HG02571 (cell line): ENCODE data around the gene OLFML2B.
"Not testable (repeated sequence)": the region's sequence is repeated elsewhere in the genome, so short reads cannot be mapped to it uniquely, and the experiment has no call there.

Experiments used
- ATAC-seq: cut with Tn5 transposase; IDR thresholded peaks from one replicate; pipeline ENCODE4 v1.9.1; 2021; ENCODE audit warnings: mild to moderate bottlenecking, moderate library complexity; ENCODE audit not compliant: unreplicated experiment

OLFML2B gene

GRCh38 chr1:162023547-162024501 lies at the start of gene OLFML2B:
Gene OLFML2B, minus strand, starts transcription at chr1:162023869. Its CDS starts 439 bp downstream, at chr1:162023430.
- ATAC-seq = no peak

GRCh38 chr1:162072740-162073139 lies 49.1 kb upstream of the OLFML2B start:
- ATAC-seq = no peak

DNA sequence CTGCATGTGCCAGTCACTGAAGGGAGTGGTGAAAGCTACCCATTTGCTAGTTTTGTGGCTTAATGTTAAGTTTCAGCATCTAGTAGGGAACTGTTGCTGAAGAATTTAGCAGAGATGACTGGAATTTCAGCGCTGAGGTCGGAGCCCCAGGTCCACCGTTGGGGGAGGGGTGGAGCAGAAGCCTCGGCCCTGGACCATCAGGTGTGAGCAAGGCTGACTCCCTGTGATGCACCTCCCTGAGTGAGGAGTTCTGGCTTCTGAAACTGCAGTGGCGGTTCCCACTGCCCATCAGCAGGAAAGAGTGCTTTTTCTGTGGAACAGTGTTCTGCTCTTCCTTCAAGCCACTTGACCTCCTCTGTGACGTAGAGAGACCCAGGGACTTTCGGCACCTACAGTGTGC lies 47.2 kb upstream of the OLFML2B start:
- ATAC-seq = no peak

DNA sequence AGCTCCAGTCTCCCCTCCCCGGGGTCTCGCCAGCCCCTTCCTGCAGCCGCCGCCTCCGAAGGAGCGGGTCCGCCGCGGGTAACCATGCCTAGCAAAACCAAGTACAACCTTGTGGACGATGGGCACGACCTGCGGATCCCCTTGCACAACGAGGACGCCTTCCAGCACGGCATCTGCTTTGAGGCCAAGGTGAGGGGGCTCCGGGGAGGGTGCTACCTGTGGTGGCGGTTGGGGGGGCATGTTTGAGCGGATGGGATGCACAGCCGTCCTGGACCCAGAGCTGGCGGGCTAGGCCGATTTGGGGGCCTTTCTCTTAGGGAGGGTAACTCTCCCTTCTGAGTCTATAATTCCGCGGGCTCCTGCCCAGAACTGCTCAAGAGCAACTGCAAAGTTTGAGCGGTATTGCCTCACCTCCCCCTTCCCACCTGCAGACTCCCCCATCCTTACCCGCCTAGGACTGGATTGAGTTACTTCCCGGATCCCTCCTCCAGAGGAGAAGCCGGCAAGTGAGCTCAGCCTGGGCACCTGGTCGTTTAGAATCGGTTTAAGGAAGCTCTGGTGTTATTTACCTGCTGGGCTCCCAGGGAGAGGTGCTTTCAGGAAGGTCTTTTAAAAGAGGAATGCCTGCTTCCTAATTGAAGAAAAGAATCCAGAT lies 46.6 kb upstream of the OLFML2B start:
- ATAC-seq = no peak

DNA sequence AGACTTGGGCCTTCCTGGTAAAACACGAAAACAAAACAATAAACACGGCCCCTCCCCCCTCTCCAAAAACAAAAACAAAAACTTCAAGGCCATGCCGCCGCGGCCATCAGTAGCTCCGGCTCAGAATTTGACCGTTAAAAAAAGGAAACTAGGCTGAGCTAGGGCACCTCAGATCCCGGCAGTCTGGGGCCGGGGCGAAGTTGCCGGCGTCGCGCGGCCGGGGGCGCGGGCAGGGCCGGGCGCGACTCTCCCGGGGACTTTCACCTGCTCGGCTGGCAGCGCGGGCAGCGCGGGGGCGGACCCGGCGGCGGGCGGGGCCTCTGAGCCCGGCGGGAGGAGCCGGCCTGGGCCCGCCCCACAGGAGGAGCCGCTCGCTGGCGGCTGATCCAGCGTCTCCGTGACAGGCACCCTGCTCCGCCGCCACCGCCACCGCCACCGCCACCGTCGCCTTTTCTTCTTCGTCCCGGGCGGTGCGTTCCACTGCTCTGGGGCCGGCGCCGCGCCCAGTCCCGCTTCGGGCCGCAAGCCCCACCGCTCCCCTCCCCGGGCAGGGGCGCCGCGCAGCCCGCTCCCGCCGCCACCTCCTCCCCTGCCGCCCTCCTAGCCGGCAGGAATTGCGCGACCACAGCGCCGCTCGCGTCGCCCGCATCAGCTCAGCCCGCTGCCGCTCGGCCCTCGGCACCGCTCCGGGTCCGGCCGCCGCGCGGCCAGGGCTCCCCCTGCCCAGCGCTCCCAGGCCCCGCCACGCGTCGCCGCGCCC lies 45.8 kb upstream of the OLFML2B start, which contains the start of gene NOS1AP:
Gene NOS1AP, plus strand, starts transcription at position 358 of the 760 bp plus-strand sequence. CDS start 487 bp downstream, outside the sequence.
- ATAC-seq = peak; percentile 96

GRCh38 chr1:162068301-162068700 lies 44.6 kb upstream of the OLFML2B start:
- ATAC-seq = no peak

DNA sequence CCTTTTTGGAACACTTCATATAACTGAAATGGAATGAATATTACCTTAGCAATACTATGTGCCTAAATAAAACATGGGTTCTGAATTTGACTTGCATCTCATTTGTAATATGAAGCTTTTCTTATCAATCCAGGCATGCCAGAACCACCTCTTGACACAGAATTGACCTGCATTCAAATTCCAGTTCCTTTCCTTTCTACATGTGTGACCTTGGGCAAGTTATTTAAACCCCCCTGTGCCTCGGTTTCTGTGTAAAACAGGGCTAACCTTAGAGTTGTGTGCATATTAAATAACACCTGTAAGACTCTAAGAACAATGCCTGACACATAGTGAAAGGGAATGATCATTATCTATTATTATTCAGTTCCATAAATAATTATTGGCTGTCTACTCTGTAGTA lies 43.8 kb upstream of the OLFML2B start:
- ATAC-seq = no peak

DNA sequence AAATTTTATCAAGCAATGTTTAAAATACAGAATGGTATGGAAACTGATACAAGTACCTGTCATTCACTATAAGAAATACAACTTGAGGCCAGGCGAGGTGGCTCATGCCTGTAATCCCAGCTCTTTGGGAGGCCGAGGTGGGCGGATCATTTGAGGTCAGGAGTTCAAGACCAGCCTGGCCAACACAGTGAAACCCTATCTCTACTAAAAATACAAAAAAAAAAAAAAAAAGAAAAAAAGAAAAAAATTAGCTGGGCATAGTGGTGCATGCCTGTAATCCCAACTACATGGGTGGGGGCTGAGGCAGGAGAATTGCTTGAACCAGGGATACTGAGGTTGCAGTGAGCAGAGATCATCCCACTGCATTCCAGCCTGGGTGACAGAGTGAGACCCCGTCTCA lies 43.2 kb upstream of the OLFML2B start:
- not testable (repeated sequence) for ATAC-seq

GRCh38 chr1:162065016-162065415 lies 41.3 kb upstream of the OLFML2B start:
- no peak for ATAC-seq

GRCh38 chr1:162062542-162063015 lies 38.9 kb upstream of the OLFML2B start:
- ATAC-seq = no peak

GRCh38 chr1:162060314-162060713 lies 36.6 kb upstream of the OLFML2B start:
- ATAC-seq = no peak

GRCh38 chr1:162059721-162060120 lies 36.1 kb upstream of the OLFML2B start:
- no peak for ATAC-seq

- ATAC-seq = no peak
Observed at GRCh38 chr1:162056579-162056978, 32.9 kb upstream of the OLFML2B start.

- ATAC-seq = no peak
Observed at GRCh38 chr1:162056043-162056442, 32.4 kb upstream of the OLFML2B start.

- ATAC-seq = no peak
Observed at GRCh38 chr1:162055062-162055461, 31.4 kb upstream of the OLFML2B start.

DNA sequence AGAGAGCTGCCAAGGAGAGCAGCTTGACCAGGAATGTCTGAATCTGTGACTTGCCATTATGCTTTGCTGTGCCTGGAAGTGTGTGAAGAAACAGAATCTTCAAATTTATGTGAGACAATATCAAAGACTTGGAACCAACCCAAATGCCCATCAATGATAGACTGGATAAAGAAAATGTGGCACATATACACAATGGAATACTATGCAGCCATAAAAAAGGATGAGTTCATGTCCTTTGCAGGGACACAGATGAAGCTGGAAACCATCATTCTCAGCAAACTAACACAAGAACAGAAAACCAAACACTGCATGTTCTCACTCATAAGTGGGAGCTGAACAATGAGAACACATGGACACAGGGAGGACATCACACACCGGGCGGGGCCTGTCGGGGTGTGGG lies 30.3 kb upstream of the OLFML2B start:
- ATAC-seq = not testable (repeated sequence)

DNA sequence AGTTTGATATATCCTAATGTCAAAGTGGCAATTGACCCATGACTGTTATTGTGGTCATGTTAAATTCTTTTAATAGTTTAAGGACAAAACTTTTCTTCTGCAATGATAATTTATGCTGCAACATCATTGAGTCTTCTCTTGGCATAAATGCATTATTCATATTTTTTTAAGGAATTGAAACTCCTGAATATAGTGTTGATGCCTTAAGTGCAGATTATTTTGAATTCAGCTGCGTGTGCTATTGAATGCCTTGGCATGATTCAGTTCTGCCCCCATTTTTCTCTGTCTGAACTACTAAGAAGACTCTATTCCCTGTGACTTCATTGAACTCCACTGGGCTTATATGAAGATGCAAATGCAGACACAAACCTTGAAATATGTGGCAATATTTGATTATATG lies 23.3 kb upstream of the OLFML2B start:
- ATAC-seq = no peak

DNA sequence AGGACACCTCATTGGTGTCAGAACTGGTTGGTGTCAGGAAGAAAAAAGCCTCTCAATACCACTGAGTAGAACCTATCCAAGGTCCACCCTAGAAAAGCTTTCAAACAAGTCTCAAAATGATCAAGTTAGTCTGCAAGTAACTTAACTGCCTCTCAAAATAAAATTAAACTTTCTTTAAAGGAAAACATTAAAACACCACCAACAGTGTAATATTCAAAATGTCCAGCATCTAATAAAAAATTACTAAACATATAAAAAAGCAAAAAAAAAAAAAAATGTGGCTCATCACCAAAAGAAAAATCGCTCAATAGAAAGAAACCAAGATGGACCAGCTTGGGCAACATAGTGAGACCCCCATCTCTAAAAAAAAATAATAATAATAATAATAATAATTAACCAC lies 18.7 kb upstream of the OLFML2B start:
- ATAC-seq = no peak

DNA sequence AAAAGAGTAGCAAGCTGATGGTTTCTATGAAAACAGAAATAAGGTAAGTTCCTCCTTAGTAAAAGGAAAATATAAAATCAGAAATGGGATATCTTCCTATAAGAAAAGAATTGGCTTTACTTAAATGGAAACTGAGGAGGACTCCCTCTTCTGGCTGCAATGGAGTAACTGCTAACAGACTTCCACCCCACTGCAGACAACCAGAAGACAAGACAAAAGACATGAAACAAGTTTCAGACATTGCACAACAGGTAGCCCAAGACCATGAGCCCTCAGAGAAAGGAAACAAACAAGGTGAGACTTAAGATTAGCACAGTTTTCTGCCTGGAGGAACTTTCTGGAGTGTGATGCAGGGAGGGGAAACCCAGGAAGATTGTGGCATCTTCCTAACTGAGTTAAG lies 17.0 kb upstream of the OLFML2B start:
- ATAC-seq = no peak

DNA sequence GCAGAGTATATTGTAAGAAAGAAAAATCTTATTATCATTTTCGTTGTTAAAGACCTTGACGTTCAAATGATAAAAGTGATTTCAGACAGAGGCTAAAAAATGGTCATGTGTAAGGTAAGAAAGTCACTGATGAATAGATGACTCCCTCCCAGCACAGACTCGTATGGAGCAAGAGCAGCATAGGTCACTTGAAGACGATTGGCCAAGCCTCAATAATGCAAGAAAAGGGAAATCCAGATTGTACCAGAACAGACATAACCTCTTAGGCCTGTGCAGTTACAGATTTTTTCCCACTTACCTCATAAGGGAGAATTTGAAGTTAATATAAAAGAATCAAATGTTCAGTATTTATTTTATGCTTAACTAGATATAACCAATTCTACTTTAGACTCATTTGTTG lies 16.3 kb upstream of the OLFML2B start:
- no peak for ATAC-seq

GRCh38 chr1:162038624-162039023 lies 15.0 kb upstream of the OLFML2B start:
- no peak for ATAC-seq
